Measurements from ENCODE around the gene CDAN1. TPM values are rescaled to one million over a fixed set of nuclear protein-coding genes. Genes with fewer than 3 reads are reported as not detected.
"Not testable (repeated sequence)": the region's sequence is repeated elsewhere in the genome, so short reads cannot be mapped to it uniquely, and the experiment has no call there.

CDAN1 gene
- total and polyA plus RNA-seq, 7 experiments from 2014 or later, result 4.1 to 38.0 (median 26.0) TPM

- H3K9me3 Mint-ChIP-seq, result peaks cover 0 to 7% (median 3%) of the 10 kb centered on the region in 11 donors
- CTCF ChIA-PET, result no interaction called here
- H3K36me3 ChIP-seq (ENCODE audit: control insufficient read depth in 2 of 3, insufficient read depth in 3 of 3, low read length in 3 of 3), result peaks cover 0 to 31% (median 6%) of the 10 kb centered on the region in 3 experiments
- no peak overlapping the region for H3K4me3 Mint-ChIP-seq
- no peaks in the 10 kb centered on the region for H3K4me1 ChIP-seq (ENCODE audit: control insufficient read depth in 2 of 2, insufficient read depth in 2 of 2, low read length in 2 of 2)
- peaks cover 0 to 7% (median 2%) of the 10 kb centered on the region in 7 donors for H3K4me1 Mint-ChIP-seq
- H3K27ac ChIP-seq (ENCODE audit: low read depth, low read length), result no peak overlapping the region
- no peaks in the 10 kb centered on the region for H3K27me3 Mint-ChIP-seq
- POLR2A ChIA-PET, result no interaction called here
- H3K36me3 Mint-ChIP-seq, result peaks cover 22 to 82% (median 50%) of the 10 kb centered on the region in 5 donors
- H3K27me3 ChIP-seq (ENCODE audit: control insufficient read depth in 2 of 2, insufficient read depth in 2 of 2, low read length in 2 of 2), result no peaks in the 10 kb centered on the region
- intact Hi-C loops (cut with micrococcal nuclease), result no loop called here
- H3K9me3 ChIP-seq (ENCODE audit: control insufficient read depth in 2 of 3, low read length in 3 of 3), result no peaks in the 10 kb centered on the region
- ATAC-seq (no peak), DNase-seq (no peak)
- no peak overlapping the region for H3K4me3 ChIP-seq (ENCODE audit: low read length)
- no peak overlapping the region for H3K27ac Mint-ChIP-seq
These were observed 36.0 kb upstream of the CDAN1 start for GRCh38 chr15:42772901-42773300.

GRCh38 chr15:42772144-42772543, 35.2 kb upstream of the CDAN1 start:
- H3K36me3 ChIP-seq (ENCODE audit: control insufficient read depth in 2 of 3, insufficient read depth in 3 of 3, low read length in 3 of 3), result peaks cover 0 to 31% (median 6%) of the 10 kb centered on the region in 3 experiments
- H3K4me3 Mint-ChIP-seq, result no peak overlapping the region
- H3K27me3 ChIP-seq (ENCODE audit: control insufficient read depth in 2 of 2, insufficient read depth in 2 of 2, low read length in 2 of 2), result no peaks in the 10 kb centered on the region
- peaks cover 0 to 10% (median 4%) of the 10 kb centered on the region in 7 donors for H3K4me1 Mint-ChIP-seq
- no peak overlapping the region for H3K4me3 ChIP-seq (ENCODE audit: low read length)
- ATAC-seq (no peak), DNase-seq (no peak)
- H3K9me3 Mint-ChIP-seq, result peaks cover 0 to 11% (median 4%) of the 10 kb centered on the region in 11 donors
- CTCF ChIA-PET, result no interaction called here
- no peaks in the 10 kb centered on the region for H3K27me3 Mint-ChIP-seq
- H3K36me3 Mint-ChIP-seq, result peaks cover 23 to 83% (median 58%) of the 10 kb centered on the region in 5 donors
- POLR2A ChIA-PET, result no interaction called here
- H3K27ac Mint-ChIP-seq, result no peak overlapping the region
- no peaks in the 10 kb centered on the region for H3K9me3 ChIP-seq (ENCODE audit: control insufficient read depth in 2 of 3, low read length in 3 of 3)
- no peak overlapping the region for H3K27ac ChIP-seq (ENCODE audit: low read depth, low read length)
- intact Hi-C loops (cut with micrococcal nuclease), result no loop called here
- no peaks in the 10 kb centered on the region for H3K4me1 ChIP-seq (ENCODE audit: control insufficient read depth in 2 of 2, insufficient read depth in 2 of 2, low read length in 2 of 2)

GRCh38 chr15:42766109-42766508, 29.2 kb upstream of the CDAN1 start:
- H3K4me1 ChIP-seq (ENCODE audit: control insufficient read depth in 2 of 2, insufficient read depth in 2 of 2, low read length in 2 of 2); H3K36me3 ChIP-seq (ENCODE audit: control insufficient read depth in 2 of 3, insufficient read depth in 3 of 3, low read length in 3 of 3); H3K27ac ChIP-seq (ENCODE audit: low read depth, low read length); H3K4me1 Mint-ChIP-seq; H3K4me3 ChIP-seq (ENCODE audit: low read length); H3K27ac Mint-ChIP-seq; CTCF ChIA-PET; intact Hi-C loops (cut with micrococcal nuclease); H3K27me3 ChIP-seq (ENCODE audit: control insufficient read depth in 2 of 2, insufficient read depth in 2 of 2, low read length in 2 of 2); H3K4me3 Mint-ChIP-seq; POLR2A ChIA-PET; DNase-seq; H3K9me3 ChIP-seq (ENCODE audit: control insufficient read depth in 2 of 3, low read length in 3 of 3); ATAC-seq; H3K27me3 Mint-ChIP-seq: not testable (repeated sequence)
- peaks cover 38 to 92% (median 77%) of the 10 kb centered on the region in 5 donors for H3K36me3 Mint-ChIP-seq
- peaks cover 15 to 54% (median 35%) of the 10 kb centered on the region in 11 donors for H3K9me3 Mint-ChIP-seq

- H3K9me3 ChIP-seq (ENCODE audit: control insufficient read depth in 2 of 3, low read length in 3 of 3); CTCF ChIA-PET; H3K27me3 Mint-ChIP-seq; H3K4me3 Mint-ChIP-seq; H3K27ac ChIP-seq (ENCODE audit: low read depth, low read length); H3K36me3 ChIP-seq (ENCODE audit: control insufficient read depth in 2 of 3, insufficient read depth in 3 of 3, low read length in 3 of 3); H3K27ac Mint-ChIP-seq; H3K27me3 ChIP-seq (ENCODE audit: control insufficient read depth in 2 of 2, insufficient read depth in 2 of 2, low read length in 2 of 2); ATAC-seq; DNase-seq; H3K4me1 ChIP-seq (ENCODE audit: control insufficient read depth in 2 of 2, insufficient read depth in 2 of 2, low read length in 2 of 2); H3K4me3 ChIP-seq (ENCODE audit: low read length); intact Hi-C loops (cut with micrococcal nuclease): not testable (repeated sequence)
- Mint-ChIP-seq H3K9me3 (peaks cover 15 to 66% (median 43%) of the 10 kb centered on the region in 11 donors), H3K36me3 (peaks cover 32 to 90% (median 76%) of the 10 kb centered on the region in 5 donors), H3K4me1 (peaks cover 0 to 11% (median 7%) of the 10 kb centered on the region in 7 donors)
- POLR2A ChIA-PET, result interaction anchor here (0.6 kb wide), 1 partner anchor 273 kb away, joined by 3 read pairs; the partner anchor contains the start of gene ZNF106
These were observed 27.3 kb upstream of the CDAN1 start for GRCh38 chr15:42764154-42764731.

GRCh38 chr15:42761813-42762212, 24.9 kb upstream of the CDAN1 start:
- H3K9me3 Mint-ChIP-seq, result peaks cover 12 to 60% (median 37%) of the 10 kb centered on the region in 11 donors
- H3K4me1 ChIP-seq (ENCODE audit: control insufficient read depth in 2 of 2, insufficient read depth in 2 of 2, low read length in 2 of 2); CTCF ChIA-PET: not testable (repeated sequence)

GRCh38 chr15:42760759-42761158, 23.8 kb upstream of the CDAN1 start:
- no peak overlapping the region for H3K4me3 Mint-ChIP-seq
- Histone ChIP-seq H3K4me3 (ENCODE audit: low read length) (no peak overlapping the region), H3K9me3 (ENCODE audit: control insufficient read depth in 2 of 3, low read length in 3 of 3) (peaks cover 0 to 4% (median 0%) of the 10 kb centered on the region in 3 experiments), H3K4me1 (ENCODE audit: control insufficient read depth in 2 of 2, insufficient read depth in 2 of 2, low read length in 2 of 2) (no peaks in the 10 kb centered on the region), H3K27ac (ENCODE audit: low read depth, low read length) (no peak overlapping the region), H3K27me3 (ENCODE audit: control insufficient read depth in 2 of 2, insufficient read depth in 2 of 2, low read length in 2 of 2) (no peaks in the 10 kb centered on the region), H3K36me3 (ENCODE audit: control insufficient read depth in 2 of 3, insufficient read depth in 3 of 3, low read length in 3 of 3) (peaks cover 0 to 4% (median 0%) of the 10 kb centered on the region in 3 experiments)
- H3K9me3 Mint-ChIP-seq, result peaks cover 9 to 49% (median 28%) of the 10 kb centered on the region in 11 donors
- H3K27ac Mint-ChIP-seq, result no peak overlapping the region
- ChIA-PET CTCF (no interaction called here), POLR2A (no interaction called here)
- no peaks in the 10 kb centered on the region for H3K27me3 Mint-ChIP-seq
- intact Hi-C loops (cut with micrococcal nuclease), result no loop called here
- peaks cover 0 to 17% (median 5%) of the 10 kb centered on the region in 7 donors for H3K4me1 Mint-ChIP-seq
- peaks cover 20 to 61% (median 48%) of the 10 kb centered on the region in 5 donors for H3K36me3 Mint-ChIP-seq
- DNase-seq (no peak), ATAC-seq (no peak)

More at GRCh38 chr15:42761813-42762212, 24.9 kb upstream of the CDAN1 start:
- H3K36me3 ChIP-seq (ENCODE audit: control insufficient read depth in 2 of 3, insufficient read depth in 3 of 3, low read length in 3 of 3); H3K27ac Mint-ChIP-seq; intact Hi-C loops (cut with micrococcal nuclease); DNase-seq; POLR2A ChIA-PET; ATAC-seq; H3K4me3 Mint-ChIP-seq; H3K27ac ChIP-seq (ENCODE audit: low read depth, low read length); H3K27me3 ChIP-seq (ENCODE audit: control insufficient read depth in 2 of 2, insufficient read depth in 2 of 2, low read length in 2 of 2); H3K4me3 ChIP-seq (ENCODE audit: low read length); H3K9me3 ChIP-seq (ENCODE audit: control insufficient read depth in 2 of 3, low read length in 3 of 3); H3K27me3 Mint-ChIP-seq: not testable (repeated sequence)
- Mint-ChIP-seq H3K36me3 (peaks cover 22 to 71% (median 57%) of the 10 kb centered on the region in 5 donors), H3K4me1 (peaks cover 0 to 17% (median 5%) of the 10 kb centered on the region in 7 donors)

- H3K27me3 ChIP-seq (ENCODE audit: control insufficient read depth in 2 of 2, insufficient read depth in 2 of 2, low read length in 2 of 2), result no peaks in the 10 kb centered on the region
- H3K9me3 Mint-ChIP-seq, result peaks cover 3 to 38% (median 21%) of the 10 kb centered on the region in 11 donors
- POLR2A ChIA-PET, result no interaction called here
- H3K27me3 Mint-ChIP-seq, result no peaks in the 10 kb centered on the region
- intact Hi-C loops (cut with micrococcal nuclease), result no loop called here
- no peak overlapping the region for H3K27ac Mint-ChIP-seq
- no peaks in the 10 kb centered on the region for H3K4me1 ChIP-seq (ENCODE audit: control insufficient read depth in 2 of 2, insufficient read depth in 2 of 2, low read length in 2 of 2)
- ATAC-seq (no peak), DNase-seq (no peak)
- no peak overlapping the region for H3K4me3 ChIP-seq (ENCODE audit: low read length)
- H3K4me1 Mint-ChIP-seq, result peaks cover 0 to 9% (median 5%) of the 10 kb centered on the region in 7 donors
- peaks cover 14 to 45% (median 37%) of the 10 kb centered on the region in 5 donors for H3K36me3 Mint-ChIP-seq
- peaks cover 0 to 4% (median 0%) of the 10 kb centered on the region in 3 experiments for H3K36me3 ChIP-seq (ENCODE audit: control insufficient read depth in 2 of 3, insufficient read depth in 3 of 3, low read length in 3 of 3)
- peaks cover 0 to 4% (median 0%) of the 10 kb centered on the region in 3 experiments for H3K9me3 ChIP-seq (ENCODE audit: control insufficient read depth in 2 of 3, low read length in 3 of 3)
- no peak overlapping the region for H3K4me3 Mint-ChIP-seq
- H3K27ac ChIP-seq (ENCODE audit: low read depth, low read length), result no peak overlapping the region
- CTCF ChIA-PET, result no interaction called here
These were observed 22.2 kb upstream of the CDAN1 start for GRCh38 chr15:42759093-42759492.
